HG03196 (cell line): Measurements from ENCODE around the gene IGF2BP2.
"Not testable (repeated sequence)": the region's sequence is repeated elsewhere in the genome, so short reads cannot be mapped to it uniquely, and the experiment has no call there.

Experiments
- ATAC-seq: cut with Tn5 transposase; IDR thresholded peaks from one replicate; pipeline ENCODE4 v1.9.1; 2021; ENCODE audit not compliant: unreplicated experiment

The IGF2BP2 gene

GRCh38 chr3:185678027-185678426, 146.8 kb downstream of the IGF2BP2 start:
- no peak for ATAC-seq

DNA sequence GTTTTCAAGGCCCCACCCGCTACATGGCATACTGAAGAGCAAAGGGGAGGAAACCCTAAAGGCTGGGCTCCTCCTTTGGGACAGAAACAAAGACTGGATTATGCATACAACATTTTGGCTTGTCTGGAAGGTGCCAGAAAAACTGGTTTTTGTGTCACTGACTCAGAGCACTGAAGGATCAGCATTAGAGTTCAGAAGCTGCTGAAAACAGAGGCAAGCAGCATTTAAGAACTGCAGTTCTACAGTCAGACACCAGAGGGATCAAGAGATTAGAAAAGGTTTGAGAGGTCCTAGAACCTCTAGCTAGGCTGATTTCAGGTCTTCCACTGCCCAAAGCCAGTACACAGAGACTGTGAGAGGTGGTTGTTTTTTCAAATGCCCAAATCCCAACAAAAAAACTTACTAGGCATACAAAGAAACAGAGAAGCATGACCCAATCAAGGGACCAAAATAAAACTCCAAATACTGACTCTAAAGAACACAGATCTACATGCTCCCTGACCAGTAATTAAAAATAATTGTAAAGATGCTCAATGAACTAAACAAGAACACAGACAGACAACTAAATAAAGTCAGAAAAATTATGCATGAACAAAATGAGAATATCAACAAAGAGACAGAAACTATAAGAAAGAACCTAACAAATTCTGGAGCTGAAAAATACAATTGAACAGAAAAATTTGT, 147.6 kb downstream of the IGF2BP2 start:
- ATAC-seq = no peak

GRCh38 chr3:185667574-185667973, 157.3 kb downstream of the IGF2BP2 start:
- no peak for ATAC-seq

GRCh38 chr3:185663929-185664328, 160.9 kb downstream of the IGF2BP2 start:
- ATAC-seq = no peak

DNA sequence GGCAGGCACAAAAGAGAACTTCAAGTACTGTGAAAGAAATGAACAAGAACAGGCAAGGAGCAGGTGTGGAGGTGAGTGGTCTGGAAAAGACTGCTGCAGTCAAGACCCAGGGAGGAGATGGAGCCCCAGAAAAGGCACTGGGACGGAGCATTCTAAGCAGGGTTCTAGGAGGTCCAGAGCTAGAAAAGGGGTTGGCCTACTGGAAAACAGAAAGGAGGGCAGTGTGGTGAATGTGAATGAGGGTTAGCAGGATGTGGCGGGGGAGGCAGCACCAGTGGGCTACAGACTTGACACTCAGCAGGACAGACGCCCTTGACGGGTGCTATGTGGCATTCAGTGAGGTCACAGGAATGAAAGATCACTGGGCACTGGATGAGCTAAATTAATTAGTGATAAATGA, 163.1 kb downstream of the IGF2BP2 start:
- ATAC-seq = no peak

- not testable (repeated sequence) for ATAC-seq
These were observed 163.5 kb downstream of the IGF2BP2 start for GRCh38 chr3:185661296-185661695.

DNA sequence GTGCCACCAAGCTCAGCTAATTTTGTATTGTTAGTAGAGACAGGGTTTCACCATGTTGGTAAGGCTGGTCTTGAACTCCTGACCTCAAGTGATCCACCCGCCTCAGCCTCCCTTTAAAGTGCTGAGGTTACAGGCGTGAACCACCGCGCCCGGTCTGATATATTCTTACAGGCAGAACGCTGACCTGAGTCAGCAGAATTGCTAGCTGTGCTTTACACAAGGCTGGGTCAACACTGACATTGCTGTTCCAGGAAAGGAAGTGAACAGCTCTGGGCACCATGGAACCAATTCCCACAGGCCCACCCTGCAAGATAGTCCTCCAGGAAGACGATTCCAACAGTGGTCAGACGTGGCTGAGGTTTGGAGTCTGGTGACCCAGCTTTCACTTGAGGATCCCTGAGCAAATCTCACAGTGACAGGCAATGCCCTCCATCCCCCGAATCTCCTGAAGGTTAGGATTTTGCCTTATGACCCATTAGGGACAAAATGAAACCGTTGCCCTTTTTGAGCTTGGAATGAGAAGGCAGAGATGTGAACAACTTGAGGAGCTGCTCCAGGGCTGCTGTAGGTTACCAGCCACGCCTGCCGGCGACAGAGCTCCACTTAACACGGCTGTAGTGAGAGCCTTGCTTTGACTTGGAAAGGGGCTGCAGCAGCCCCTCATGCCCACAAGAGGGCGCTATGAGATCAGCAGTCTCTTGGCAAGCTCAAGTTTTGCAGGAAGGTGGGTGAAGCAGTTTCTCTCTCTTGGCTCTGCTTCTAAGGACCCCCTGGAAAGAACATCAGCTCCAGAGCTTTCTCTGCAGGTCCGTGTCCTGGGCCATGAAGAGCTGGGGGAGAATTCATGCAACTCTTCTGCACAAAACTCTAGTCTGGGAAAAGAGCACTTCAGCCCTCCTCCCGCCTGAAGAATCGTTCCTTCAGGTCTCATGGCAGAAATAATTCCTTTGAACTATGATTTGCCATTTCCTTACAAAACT, 164.6 kb downstream of the IGF2BP2 start:
- ATAC-seq = no peak

DNA sequence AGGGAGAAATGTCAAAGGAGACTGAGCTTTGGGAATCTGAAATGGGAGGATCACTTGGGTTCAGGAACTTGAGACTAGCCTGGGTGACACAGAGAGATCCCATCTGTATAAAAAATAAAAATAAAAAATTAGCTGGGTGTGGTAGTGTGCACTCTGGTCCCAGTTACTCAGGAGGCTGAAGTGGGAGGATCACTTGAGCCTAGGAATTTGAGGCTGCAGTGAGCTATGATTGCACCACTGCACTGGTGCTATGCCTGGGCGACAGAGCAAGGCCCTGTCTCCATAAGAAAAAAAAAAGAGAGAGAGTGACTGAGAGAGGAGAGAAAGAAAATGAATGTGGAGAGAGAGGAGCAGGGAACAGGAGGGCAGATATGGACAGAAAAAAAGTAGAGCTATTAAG, 165.9 kb downstream of the IGF2BP2 start:
- ATAC-seq = no peak

- ATAC-seq = no peak
These were observed 166.3 kb downstream of the IGF2BP2 start for GRCh38 chr3:185658504-185658912.

- no peak for ATAC-seq
These were observed 166.9 kb downstream of the IGF2BP2 start for GRCh38 chr3:185657691-185658503.

GRCh38 chr3:185657211-185657610, 167.6 kb downstream of the IGF2BP2 start:
- ATAC-seq = no peak

- no peak for ATAC-seq
These were observed 168.5 kb downstream of the IGF2BP2 start for GRCh38 chr3:185656321-185656840.

- ATAC-seq = no peak
These were observed 169.2 kb downstream of the IGF2BP2 start for GRCh38 chr3:185655426-185656320.

DNA sequence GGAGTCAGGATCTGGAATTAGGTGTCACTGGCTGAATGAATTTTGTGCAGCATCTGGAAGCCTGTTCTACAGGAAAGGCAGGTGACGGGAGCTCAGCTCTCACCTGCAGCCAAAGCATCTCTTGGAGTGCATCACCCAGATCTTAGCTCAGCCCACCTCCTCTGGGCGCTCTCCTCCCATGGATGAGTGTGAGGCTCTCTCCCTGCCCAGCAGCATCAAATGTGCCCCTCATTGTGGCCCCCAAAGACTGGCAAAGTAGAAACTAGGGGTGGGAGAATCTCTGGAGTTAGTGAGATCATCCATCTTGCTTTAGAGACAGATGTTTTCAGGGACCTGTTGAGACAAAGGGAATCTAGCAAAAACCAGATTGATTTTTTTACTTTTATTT, 170.1 kb downstream of the IGF2BP2 start:
- no peak for ATAC-seq

GRCh38 chr3:185653949-185654757, 170.7 kb downstream of the IGF2BP2 start:
- ATAC-seq = no peak

GRCh38 chr3:185651971-185652370, 172.9 kb downstream of the IGF2BP2 start:
- ATAC-seq = no peak

GRCh38 chr3:185649414-185649813, 175.4 kb downstream of the IGF2BP2 start:
- ATAC-seq = no peak

- no peak for ATAC-seq
These were observed 176.4 kb downstream of the IGF2BP2 start for GRCh38 chr3:185648396-185648795.

DNA sequence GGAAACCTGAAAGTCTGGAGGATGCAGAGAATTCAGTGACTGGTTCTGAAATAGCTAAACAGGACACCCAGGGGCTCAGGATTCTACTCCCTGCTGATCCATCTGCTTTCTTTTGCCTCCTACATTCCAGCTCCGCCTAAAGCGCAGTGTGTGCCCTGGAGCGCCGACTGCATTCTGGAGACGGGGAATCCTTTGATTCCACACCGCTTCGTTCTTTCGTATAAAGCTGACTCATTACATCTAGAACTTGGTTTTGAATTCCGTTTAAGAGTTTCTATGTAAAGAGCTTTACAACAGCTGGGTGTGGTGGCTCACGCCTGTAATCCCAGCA, 177.0 kb downstream of the IGF2BP2 start:
- ATAC-seq = no peak
